HS-27A (cell line): ENCODE measurements around the gene ZNF749.
"Not testable (repeated sequence)": the region's sequence is repeated elsewhere in the genome, so short reads cannot be mapped to it uniquely, and the experiment has no call there.

Experiments used
- DNase-seq: peaks from one replicate; pipeline ENCODE4 v3.0.0-alpha.2; 2012; ENCODE audit warnings: low read depth, missing footprints

Gene ZNF749

GRCh38 chr19:57466489-57466888, 31.4 kb downstream of the ZNF749 start:
- no peak for DNase-seq

- DNase-seq = no peak
Observed at GRCh38 chr19:57473646-57474045, 38.5 kb downstream of the ZNF749 start.

DNA sequence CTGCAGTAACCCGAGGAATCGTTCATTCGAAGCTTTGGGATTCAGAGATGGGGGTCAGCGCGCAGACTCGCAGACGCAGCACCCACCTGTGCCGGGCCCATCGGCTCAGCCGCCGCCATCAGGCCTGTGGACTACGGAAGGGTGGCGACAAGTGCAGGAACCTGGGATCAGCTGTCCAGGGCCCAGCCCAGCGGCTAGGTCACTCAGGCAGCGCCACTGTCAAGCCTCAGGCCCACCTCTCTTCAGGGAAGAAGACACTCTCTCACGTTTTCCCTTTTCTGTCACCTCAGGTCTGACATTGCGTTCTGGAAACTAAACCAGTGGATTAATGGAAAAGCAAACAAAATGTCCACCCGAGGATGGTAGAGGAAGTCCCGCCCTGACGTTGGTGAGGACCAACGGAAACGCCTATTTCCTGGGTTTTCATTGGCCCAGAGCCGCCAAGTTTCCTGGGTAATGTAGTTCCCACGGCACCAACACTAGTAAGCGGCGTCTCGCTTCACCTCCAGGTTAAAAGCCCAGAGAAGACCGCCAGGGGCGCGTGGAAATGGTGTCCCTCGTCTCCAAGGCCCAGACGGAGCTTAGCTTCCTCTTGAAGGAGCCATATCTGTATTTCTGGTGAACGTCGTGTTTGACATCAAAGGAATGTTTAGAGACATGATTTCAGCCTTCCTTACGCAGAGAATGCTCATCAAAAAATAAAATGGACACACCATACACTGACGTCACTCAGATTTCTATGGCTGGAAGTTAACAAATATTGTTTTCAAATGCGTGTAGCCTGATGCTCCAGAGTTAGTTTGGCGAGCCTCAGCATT, 42.3 kb downstream of the ZNF749 start, which contains the start of gene ZNF772:
ZNF772 (minus strand) TSS at position 376 of the 818 bp plus-strand sequence; CDS start at position 119, 257 bp downstream.
- peak; percentile 85 for DNase-seq

- peak; percentile 79 for DNase-seq
Observed at GRCh38 chr19:57487477-57488298, 52.6 kb downstream of the ZNF749 start, which contains the start of gene ZNF419. Gene ZNF419, plus strand, starts transcription at chr19:57487750. Its CDS starts 201 bp downstream, at chr19:57487951.

GRCh38 chr19:57488299-57488644, 53.1 kb downstream of the ZNF749 start:
- DNase-seq = not testable (repeated sequence)
